Esophagus squamous epithelium (tissue), 4 donors: ENCODE results near the gene FAM20A.

Experiments used
- POLR2A ChIP-seq, 4 donors: fragments of 450-650 bp; IDR thresholded peaks; one replicate each; pipeline ENCODE4 v1.6.1; 2017; ENCODE audit warnings: antibody characterized with exemption in 4 of 4, mild to moderate bottlenecking in 4 of 4, moderate library complexity in 3 of 4
- TF ChIP-seq, protein P1 (sequence below), 6 experiments: fragments of 450-650 bp in 4 of 6; fragments of 200-600 bp in 2 of 6; sonication (generic) in 2 of 6; IDR thresholded peaks; one replicate each; pipeline ENCODE4 v1.5.1; 2016 to 2019; ENCODE audit warnings: antibody characterized with exemption in 6 of 6, mild to moderate bottlenecking in 4 of 6, moderate library complexity in 4 of 6

DNA sequence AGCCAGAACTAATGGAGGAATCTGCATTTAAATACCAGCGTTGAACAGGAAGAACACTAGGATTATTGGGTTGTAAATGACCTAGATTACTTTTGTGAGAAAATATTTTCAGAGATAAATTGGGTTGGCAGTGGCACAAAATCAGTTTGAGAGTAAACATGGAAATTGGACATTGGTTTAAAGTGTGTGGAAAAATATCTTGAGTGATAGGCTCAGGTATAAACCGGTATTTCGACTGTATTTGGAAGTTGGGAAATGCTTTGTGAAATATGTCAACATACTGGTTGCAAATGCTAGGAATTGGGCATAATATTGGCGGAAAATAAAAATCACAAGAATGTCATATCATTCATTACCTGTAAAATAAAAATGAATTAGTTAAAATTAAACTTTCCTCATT lies 73.9 kb downstream of the FAM20A start:
- TF ChIP-seq, protein P1, sequence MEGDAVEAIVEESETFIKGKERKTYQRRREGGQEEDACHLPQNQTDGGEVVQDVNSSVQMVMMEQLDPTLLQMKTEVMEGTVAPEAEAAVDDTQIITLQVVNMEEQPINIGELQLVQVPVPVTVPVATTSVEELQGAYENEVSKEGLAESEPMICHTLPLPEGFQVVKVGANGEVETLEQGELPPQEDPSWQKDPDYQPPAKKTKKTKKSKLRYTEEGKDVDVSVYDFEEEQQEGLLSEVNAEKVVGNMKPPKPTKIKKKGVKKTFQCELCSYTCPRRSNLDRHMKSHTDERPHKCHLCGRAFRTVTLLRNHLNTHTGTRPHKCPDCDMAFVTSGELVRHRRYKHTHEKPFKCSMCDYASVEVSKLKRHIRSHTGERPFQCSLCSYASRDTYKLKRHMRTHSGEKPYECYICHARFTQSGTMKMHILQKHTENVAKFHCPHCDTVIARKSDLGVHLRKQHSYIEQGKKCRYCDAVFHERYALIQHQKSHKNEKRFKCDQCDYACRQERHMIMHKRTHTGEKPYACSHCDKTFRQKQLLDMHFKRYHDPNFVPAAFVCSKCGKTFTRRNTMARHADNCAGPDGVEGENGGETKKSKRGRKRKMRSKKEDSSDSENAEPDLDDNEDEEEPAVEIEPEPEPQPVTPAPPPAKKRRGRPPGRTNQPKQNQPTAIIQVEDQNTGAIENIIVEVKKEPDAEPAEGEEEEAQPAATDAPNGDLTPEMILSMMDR (IDR thresholded peaks at IDR 0.05): no peak
- TF ChIP-seq POLR2A (IDR thresholded peaks at IDR 0.05): no peak
